Keratinocyte (primary cell): ENCODE measurements around the gene HLA-B.

Source experiments
- EZH2 ChIP-seq: IDR thresholded peaks from one replicate; pipeline ENCODE4 v1.6.1; 2012; ENCODE audit warnings: inconsistent platforms, mild to moderate bottlenecking, low read length, moderate library complexity
- TF ChIP-seq, protein P1 (sequence below), 3 experiments: IDR thresholded peaks in 1 of 3; conservative IDR thresholded peaks in 1 of 3; optimal IDR thresholded peaks in 1 of 3; 2 replicates in 2 of 3; 3 replicates in 1 of 3; pipeline versions ENCODE3 to v1.5.1; 2011; ENCODE audit warnings: low read length in 3 of 3, mild to moderate bottlenecking in 3 of 3, moderate library complexity in 2 of 3, control low read depth in 1 of 3, inconsistent platforms in 1 of 3; ENCODE audit not compliant: insufficient read depth in 2 of 3; ENCODE audit errors: extremely low read depth in 1 of 3

DNA sequence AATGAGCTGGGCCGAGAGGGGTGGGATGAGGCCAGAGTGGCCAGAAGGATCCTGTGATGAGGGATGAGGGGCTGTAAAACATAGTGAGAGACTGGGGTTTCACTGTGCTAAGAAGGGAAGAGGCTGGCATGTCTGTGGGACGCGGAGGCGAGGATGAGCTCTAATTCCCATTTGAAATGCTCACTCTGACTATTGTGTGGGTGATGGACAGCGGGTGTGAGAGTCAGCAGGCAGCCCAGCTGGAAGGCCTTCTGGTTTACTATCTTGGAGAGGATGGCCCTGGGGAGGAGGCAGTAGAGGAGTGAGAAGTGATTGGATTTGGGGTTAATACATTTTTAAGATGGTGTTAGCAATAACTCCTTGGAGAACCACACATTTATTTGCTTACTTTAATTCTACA lies 37.0 kb upstream of the HLA-B start:
- TF ChIP-seq, protein P1, sequence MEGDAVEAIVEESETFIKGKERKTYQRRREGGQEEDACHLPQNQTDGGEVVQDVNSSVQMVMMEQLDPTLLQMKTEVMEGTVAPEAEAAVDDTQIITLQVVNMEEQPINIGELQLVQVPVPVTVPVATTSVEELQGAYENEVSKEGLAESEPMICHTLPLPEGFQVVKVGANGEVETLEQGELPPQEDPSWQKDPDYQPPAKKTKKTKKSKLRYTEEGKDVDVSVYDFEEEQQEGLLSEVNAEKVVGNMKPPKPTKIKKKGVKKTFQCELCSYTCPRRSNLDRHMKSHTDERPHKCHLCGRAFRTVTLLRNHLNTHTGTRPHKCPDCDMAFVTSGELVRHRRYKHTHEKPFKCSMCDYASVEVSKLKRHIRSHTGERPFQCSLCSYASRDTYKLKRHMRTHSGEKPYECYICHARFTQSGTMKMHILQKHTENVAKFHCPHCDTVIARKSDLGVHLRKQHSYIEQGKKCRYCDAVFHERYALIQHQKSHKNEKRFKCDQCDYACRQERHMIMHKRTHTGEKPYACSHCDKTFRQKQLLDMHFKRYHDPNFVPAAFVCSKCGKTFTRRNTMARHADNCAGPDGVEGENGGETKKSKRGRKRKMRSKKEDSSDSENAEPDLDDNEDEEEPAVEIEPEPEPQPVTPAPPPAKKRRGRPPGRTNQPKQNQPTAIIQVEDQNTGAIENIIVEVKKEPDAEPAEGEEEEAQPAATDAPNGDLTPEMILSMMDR (optimal IDR thresholded peaks at IDR 0.05 in 1 of 3, IDR thresholded peaks at IDR 0.05 in 1 of 3, conservative IDR thresholded peaks at IDR 0.05 in 1 of 3; ENCODE audit: extremely low read depth in 1 of 3, insufficient read depth in 2 of 3, low read length in 3 of 3) = no peak
- no peak for TF ChIP-seq EZH2
